Measurements from ENCODE around the gene CD22.
"Not testable (repeated sequence)": the region's sequence is repeated elsewhere in the genome, so short reads cannot be mapped to it uniquely, and the experiment has no call there.

The CD22 gene

GRCh38 chr19:35359395-35359794 lies 30.4 kb downstream of the CD22 start:
- not testable (repeated sequence) for DNase-seq (ENCODE audit: low spot score)

GRCh38 chr19:35360081-35360480 lies 31.1 kb downstream of the CD22 start:
- DNase-seq (ENCODE audit: low spot score) = not testable (repeated sequence)

GRCh38 chr19:35360880-35361420 lies 32.0 kb downstream of the CD22 start:
- DNase-seq (ENCODE audit: low spot score) = no peak

- no peak for DNase-seq (ENCODE audit: low spot score)
Measured at GRCh38 chr19:35362261-35363000, 33.4 kb downstream of the CD22 start.

GRCh38 chr19:35363001-35363590 lies 34.1 kb downstream of the CD22 start:
- no peak for DNase-seq (ENCODE audit: low spot score)

GRCh38 chr19:35363711-35364425 lies 34.9 kb downstream of the CD22 start:
- DNase-seq (ENCODE audit: low spot score) = no peak

GRCh38 chr19:35365303-35365702 lies 36.3 kb downstream of the CD22 start:
- no peak for DNase-seq (ENCODE audit: low spot score)

GRCh38 chr19:35368378-35368777 lies 39.4 kb downstream of the CD22 start:
- no peak for DNase-seq (ENCODE audit: low spot score)

- no peak for DNase-seq (ENCODE audit: low spot score)
Measured at GRCh38 chr19:35369522-35369921, 40.5 kb downstream of the CD22 start.

GRCh38 chr19:35370722-35371121 lies 41.7 kb downstream of the CD22 start, which contains the start of gene GPR42:
Gene GPR42, plus strand, starts transcription at chr19:35371068. Its CDS starts 292 bp downstream, at chr19:35371360.
- DNase-seq (ENCODE audit: low spot score) = no peak

GRCh38 chr19:35373492-35373891 lies 44.5 kb downstream of the CD22 start:
- DNase-seq (ENCODE audit: low spot score) = no peak

GRCh38 chr19:35374031-35374430 lies 45.0 kb downstream of the CD22 start:
- DNase-seq (ENCODE audit: low spot score) = not testable (repeated sequence)

- no peak for DNase-seq (ENCODE audit: low spot score)
Measured at GRCh38 chr19:35375505-35376307, 46.7 kb downstream of the CD22 start.

GRCh38 chr19:35377656-35378055 lies 48.7 kb downstream of the CD22 start:
- DNase-seq (ENCODE audit: low spot score) = no peak

GRCh38 chr19:35378356-35378755 lies 49.4 kb downstream of the CD22 start:
- no peak for DNase-seq (ENCODE audit: low spot score)

- DNase-seq (ENCODE audit: low spot score) = not testable (repeated sequence)
Measured at GRCh38 chr19:35379545-35379944, 50.6 kb downstream of the CD22 start.

GRCh38 chr19:35379992-35380391 lies 51.0 kb downstream of the CD22 start:
- no peak for DNase-seq (ENCODE audit: low spot score)

GRCh38 chr19:35380450-35381124 lies 51.6 kb downstream of the CD22 start:
- no peak for DNase-seq (ENCODE audit: low spot score)

- no peak for DNase-seq (ENCODE audit: low spot score)
Measured at GRCh38 chr19:35381318-35381717, 52.3 kb downstream of the CD22 start.

GRCh38 chr19:35381926-35382325 lies 52.9 kb downstream of the CD22 start:
- DNase-seq (ENCODE audit: low spot score) = no peak

GRCh38 chr19:35383536-35383935 lies 54.5 kb downstream of the CD22 start:
- no peak for DNase-seq (ENCODE audit: low spot score)
